Left forelimb (tissue), 1 donor: ENCODE measurements around the gene ZNF80.
"Not testable (repeated sequence)": the region's sequence is repeated elsewhere in the genome, so short reads cannot be mapped to it uniquely, and the experiment has no call there.

ENCODE experiments used
- DNase-seq: peaks from one replicate; pipeline ENCODE4 v3.0.0-alpha.2; 2018; ENCODE audit warnings: low spot score

Gene ZNF80

GRCh38 chr3:114237478-114237877, at the start of gene ZNF80:
Gene ZNF80, minus strand, starts transcription at chr3:114237578. Its CDS starts 504 bp downstream, at chr3:114237074.
- DNase-seq = not testable (repeated sequence)

DNA sequence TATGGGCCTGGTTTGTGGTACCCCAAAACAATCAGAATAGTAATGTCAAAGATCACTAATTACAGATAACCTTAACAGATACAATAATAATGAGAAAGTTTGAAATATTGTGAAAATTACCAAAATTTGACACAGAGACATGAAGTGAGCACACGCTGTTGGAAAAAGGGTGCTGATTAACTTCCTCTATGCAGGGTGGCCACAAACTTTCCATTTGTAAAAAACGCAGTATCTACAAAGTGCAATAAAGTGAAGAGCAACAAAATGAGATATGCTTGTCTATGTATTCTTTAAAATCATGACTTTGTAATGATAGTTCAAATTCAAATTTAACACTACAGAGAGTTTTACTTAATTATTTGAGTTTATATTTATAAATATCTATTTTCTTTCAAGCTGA, 48.9 kb upstream of the ZNF80 start:
- no peak for DNase-seq

DNA sequence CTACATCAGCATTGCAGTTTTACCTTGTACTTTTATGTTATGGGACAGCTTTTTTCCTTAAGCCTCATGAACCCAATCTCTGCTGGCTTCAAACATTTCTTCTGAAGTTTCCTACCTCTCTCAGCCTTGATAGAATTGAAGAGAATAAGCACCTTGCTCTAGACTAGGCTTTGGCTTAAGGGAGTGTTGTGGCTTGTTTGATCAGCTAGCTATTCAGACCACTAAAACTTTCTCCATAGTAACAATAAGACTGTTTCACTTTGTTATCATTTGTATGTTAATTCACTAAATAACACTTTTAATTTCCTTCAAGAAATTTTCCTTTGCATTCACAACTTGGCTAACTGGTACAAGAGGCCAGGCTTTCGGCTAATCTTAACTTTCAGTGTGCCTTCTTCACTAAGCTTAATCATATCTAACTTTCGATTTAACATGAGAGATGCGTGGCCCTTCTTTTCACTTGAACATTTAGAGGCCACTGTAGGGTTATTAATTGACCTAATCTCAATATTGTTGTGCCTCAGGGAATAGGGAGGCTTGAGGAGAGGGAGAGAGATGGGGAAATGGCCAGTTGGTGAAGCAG, 48.4 kb upstream of the ZNF80 start:
- DNase-seq = no peak

GRCh38 chr3:114284644-114285043, 47.3 kb upstream of the ZNF80 start:
- DNase-seq = no peak

- DNase-seq = not testable (repeated sequence)
Observed at GRCh38 chr3:114276856-114277255, 39.5 kb upstream of the ZNF80 start.

DNA sequence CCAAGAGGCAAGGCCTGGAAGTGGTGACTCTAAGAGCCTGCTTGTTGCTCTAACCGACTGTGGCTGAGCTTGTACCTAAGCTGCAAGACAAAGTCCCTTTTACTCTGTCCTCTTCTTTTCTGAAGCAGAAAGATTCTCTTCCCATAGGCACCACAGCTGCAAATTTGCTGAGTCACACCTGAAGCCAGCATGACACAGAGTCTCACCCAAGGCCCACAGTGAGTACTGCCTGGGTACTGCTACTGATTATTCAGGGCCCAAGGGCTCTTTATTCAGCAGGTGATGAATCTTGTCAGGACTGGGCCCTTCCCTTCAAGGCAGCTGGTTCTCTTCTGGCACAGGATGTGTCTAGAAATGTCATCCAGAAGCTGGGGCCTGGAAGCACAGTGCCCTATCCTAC, 37.6 kb upstream of the ZNF80 start:
- DNase-seq = no peak

DNA sequence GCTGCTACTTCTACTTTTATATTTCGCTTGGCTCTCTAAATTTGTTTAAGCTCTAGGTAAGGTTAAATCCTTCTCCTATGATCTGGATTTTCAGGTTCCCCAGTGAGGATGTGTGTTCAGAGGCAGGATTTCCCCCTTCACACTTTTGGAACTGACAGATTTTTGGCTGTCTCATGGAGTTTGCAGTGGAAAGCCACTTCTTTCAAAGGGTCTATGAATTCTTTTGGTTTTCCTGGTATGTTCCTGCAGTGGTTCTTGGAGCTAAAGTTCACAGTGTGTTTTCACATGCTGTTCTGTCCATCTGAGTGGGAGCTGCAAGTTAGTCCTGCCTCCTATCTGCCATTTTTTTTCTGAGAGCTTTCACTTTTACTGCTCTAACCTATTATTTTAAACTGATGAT, 34.9 kb upstream of the ZNF80 start:
- DNase-seq = no peak

GRCh38 chr3:114270019-114270418, 32.6 kb upstream of the ZNF80 start:
- DNase-seq = no peak

- no peak for DNase-seq
Observed at GRCh38 chr3:114260152-114260551, 22.8 kb upstream of the ZNF80 start.

DNA sequence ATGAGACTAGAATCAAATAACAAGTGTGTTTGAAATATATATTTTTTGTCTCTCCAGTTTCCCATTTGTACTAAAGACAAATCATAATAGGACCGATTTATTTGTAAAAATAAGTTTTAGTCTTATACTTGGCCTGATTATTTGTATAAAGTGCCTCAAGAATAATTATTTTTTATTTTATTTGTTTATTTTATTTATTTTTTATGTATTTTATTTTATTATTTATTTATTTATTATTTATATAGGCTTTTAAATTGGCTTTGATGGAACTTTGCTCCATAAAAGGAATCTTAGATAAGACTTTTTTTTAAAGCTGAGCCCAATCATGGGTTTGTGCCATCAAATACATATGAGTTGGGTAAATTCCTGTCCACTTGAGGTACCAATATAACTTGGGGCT, 22.2 kb upstream of the ZNF80 start:
- no peak for DNase-seq

DNA sequence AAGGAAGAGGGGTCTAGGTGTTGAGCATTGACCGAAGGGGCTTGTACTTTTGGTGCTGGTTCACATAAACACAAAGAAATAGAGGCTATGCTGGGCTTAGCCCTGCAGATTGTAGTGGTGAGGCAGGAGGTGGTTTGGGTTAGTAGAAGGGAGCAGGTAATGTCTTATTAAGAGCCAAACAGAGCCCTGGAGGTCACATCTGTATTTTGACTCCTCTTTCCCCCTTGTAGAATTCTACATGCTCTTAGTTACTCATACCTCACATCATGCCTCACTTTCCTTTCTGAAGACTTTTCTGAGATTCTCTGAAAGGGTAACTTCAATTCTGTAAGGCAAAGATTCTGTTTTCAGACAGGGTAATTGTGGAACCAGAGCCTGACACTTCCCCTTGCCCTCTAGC, 16.1 kb upstream of the ZNF80 start:
- no peak for DNase-seq

- no peak for DNase-seq
Observed at GRCh38 chr3:114252954-114253353, 15.6 kb upstream of the ZNF80 start.

- DNase-seq = no peak
Observed at GRCh38 chr3:114242947-114243346, 5.6 kb upstream of the ZNF80 start.

DNA sequence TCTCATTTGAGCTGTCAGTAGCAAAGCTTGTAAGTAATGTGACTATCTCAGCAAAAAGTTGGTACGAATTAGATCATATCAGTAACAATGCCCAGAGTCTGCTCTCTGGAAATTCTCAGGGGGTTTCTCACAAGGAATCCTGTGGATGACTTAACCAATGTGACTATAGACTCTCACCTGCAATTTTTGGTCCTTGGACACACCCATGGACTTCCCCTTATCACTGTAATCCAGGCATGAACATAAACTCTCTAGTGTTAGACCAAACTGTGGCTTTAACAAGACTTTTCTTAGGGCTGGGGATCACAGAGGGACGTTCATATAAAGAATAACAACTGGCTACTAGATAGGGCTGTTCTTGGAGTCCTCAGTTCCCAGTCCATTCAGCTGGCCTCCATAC, 3.9 kb upstream of the ZNF80 start:
- DNase-seq = no peak

GRCh38 chr3:114238146-114238785, 888 bp upstream of the ZNF80 start:
- DNase-seq = not testable (repeated sequence)

DNA sequence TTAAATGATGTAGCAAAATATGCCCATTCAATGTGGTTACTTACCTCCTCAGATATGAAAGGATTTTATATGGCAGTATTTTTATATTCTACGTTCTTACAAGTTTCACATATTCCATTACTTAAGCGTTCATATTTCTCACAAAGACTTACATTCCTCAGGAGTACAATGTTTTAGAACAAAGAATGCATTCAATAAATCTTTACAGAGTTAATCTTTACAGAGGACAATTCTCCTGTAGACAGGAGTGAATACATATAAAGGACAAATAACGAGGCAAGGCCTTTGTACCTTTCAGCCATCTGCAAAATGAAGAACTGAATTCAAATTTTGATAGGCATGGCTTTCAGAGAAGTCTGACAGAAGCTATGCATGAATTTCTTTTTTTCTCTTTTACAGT, 1.9 kb downstream of the ZNF80 start:
- no peak for DNase-seq

GRCh38 chr3:114234745-114235144, 2.6 kb downstream of the ZNF80 start:
- no peak for DNase-seq

GRCh38 chr3:114231616-114232015, 5.8 kb downstream of the ZNF80 start:
- no peak for DNase-seq

GRCh38 chr3:114227076-114227475, 10.3 kb downstream of the ZNF80 start:
- DNase-seq = no peak

DNA sequence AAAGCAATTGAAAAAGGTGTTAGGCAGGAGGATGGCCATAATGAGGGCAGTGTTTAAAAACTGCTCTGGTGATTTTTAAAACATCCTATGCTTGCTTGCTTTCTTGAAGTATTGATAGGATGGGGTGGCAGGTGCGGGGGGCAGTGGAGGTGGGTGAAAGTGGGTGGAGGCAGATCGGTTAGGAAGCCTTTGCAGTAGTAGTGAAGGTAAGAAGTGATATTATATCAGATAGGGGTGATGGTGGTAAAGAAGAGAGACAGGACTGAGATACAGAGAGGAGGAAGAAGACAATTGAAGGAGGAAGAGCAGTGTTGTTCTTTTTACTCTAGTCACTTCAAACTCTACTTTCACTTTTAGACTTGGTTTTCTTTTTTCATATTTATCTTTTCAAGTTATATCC, 11.1 kb downstream of the ZNF80 start:
- DNase-seq = no peak

- no peak for DNase-seq
Observed at GRCh38 chr3:114223143-114223542, 14.2 kb downstream of the ZNF80 start.

DNA sequence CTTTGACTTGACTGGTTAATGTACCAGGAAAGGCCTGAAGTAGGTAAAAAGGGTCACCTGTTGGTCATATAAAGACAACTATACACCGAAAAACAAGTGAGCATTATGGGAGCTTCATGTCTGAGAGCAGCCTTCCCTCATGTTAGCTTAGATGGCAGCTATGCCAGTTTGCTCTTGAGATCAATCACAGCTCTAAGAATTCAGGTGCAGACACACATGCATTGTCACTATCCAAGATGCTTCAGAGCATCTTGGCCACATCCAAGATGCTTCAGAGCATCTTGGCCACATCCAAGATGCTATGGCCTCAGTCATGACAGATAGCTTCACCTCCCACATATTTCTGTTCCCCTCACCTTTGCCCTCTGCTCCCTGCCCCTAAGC, 15.5 kb downstream of the ZNF80 start:
- DNase-seq = no peak

- no peak for DNase-seq
Observed at GRCh38 chr3:114221165-114221880, 16.1 kb downstream of the ZNF80 start.

DNA sequence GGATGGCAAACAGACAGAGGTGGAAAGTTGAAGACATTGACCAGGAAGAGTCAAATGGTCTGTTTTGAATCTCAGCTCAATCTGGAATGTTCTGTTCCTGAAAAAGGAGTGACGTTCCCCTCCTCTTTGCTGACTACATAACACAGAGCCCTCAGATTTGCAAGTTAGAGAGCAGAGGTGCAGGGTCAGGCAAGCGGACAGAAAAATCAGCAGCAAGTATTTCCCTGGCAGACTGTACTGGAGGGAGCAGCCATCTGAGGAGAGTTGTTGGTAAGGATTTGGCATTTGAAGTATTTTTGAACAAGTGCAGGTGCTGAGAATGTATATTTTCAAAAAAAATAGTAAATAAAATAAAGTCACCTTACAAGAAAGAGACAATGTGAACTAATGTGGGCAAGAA, 17.6 kb downstream of the ZNF80 start:
- no peak for DNase-seq
